C4-2B (cell line): ENCODE data around the gene RWDD3.

ENCODE experiments used
- CTCF ChIP-seq: fragments of 450-650 bp; conservative IDR thresholded peaks from 2 replicates; pipeline ENCODE4 v1.5.1; 2017; ENCODE audit warnings: mild to moderate bottlenecking
- ZFX ChIP-seq: fragments of 450-650 bp; IDR thresholded peaks from 2 replicates; pipeline ENCODE4 v1.6.1; 2017

GRCh38 chr1:95247607-95248006 is 13.6 kb downstream of the RWDD3 start:
- TF ChIP-seq CTCF (no peak), ZFX (no peak)
